Measurements from ENCODE around the gene PHLDA1. TPM values are rescaled to one million over a fixed set of nuclear protein-coding genes. Genes with fewer than 3 reads are reported as not detected.

PHLDA1 gene
- total RNA-seq, 2 donors from 2014 or later = 8.8 to 11.8 TPM

DNA sequence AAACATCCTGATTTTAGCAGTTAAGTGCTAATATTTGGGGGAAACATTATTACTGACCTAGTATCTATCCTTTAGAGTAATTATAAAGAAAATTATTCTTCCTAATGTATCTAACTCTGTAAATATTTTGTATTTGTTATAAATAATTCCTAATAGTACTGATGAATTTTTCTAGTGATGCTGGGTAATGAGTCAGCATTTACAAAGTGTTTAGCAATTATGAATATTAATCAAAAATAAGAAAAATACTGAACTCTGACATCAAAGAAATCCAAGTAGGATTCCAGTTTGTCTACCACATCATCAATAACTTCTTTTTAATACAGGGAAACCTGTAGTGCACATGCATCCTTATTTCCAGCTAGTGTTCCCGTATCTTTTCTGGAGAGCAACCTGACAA lies 43.9 kb upstream of the PHLDA1 start:
- Histone ChIP-seq H3K4me1 (replicated peaks) (no peaks in the 10 kb centered on the region), H3K9me3 (no peaks in the 10 kb centered on the region), H3K27me3 (replicated peaks; ENCODE audit: insufficient read depth) (no peaks in the 10 kb centered on the region), H3K36me3 (no peaks in the 10 kb centered on the region), H3K4me3 (no peak overlapping the region), H3K27ac (no peak overlapping the region)
- no peak for TF ChIP-seq POLR2AphosphoS5 (IDR thresholded peaks at IDR 0.05)
- no peak for TF ChIP-seq POLR2A (IDR thresholded peaks at IDR 0.05)
- no peak for TF ChIP-seq CTCF (IDR thresholded peaks at IDR 0.05)
- intact Hi-C loops (cut with DNase I) = no loop called here
- no peak for DNase-seq (ENCODE audit: low spot score)
- 88% methylated on average over 1 of the region's 1 CpG for WGBS

GRCh38 chr12:76074701-76075336 lies 43.2 kb upstream of the PHLDA1 start:
- Histone ChIP-seq H3K9me3 (no peaks in the 10 kb centered on the region), H3K36me3 (no peaks in the 10 kb centered on the region), H3K4me1 (replicated peaks) (no peaks in the 10 kb centered on the region), H3K27ac (no peak overlapping the region), H3K4me3 (no peak overlapping the region), H3K27me3 (replicated peaks; ENCODE audit: insufficient read depth) (no peaks in the 10 kb centered on the region)
- DNase-seq (ENCODE audit: low spot score) = no peak
- TF ChIP-seq CTCF (IDR thresholded peaks at IDR 0.05) = no peak
- no peak for TF ChIP-seq POLR2A (IDR thresholded peaks at IDR 0.05)
- no peak for TF ChIP-seq POLR2AphosphoS5 (IDR thresholded peaks at IDR 0.05)
- intact Hi-C loops (cut with DNase I) = no loop called here
- 78% methylated on average over 1 of the region's 1 CpG for WGBS

DNA sequence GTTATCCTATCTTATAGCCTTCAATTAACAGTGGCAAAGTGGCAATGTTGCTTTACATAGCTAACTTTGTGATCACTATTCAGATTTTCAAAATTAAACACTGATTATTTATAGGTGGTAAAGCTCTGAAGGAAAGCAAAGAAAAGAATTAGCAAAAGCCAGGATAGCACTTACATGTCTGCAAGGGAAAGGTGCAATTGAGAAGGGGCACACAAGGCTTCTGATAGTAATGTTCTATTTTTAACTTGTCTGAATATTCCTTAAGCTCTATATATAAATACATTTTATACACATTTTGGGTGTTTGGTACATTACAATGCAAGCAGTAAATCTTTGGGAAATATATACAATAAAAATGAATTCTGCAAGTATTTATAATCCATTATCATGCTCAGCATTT lies 42.0 kb upstream of the PHLDA1 start:
- H3K4me1 ChIP-seq (replicated peaks) = no peaks in the 10 kb centered on the region
- TF ChIP-seq POLR2AphosphoS5 (IDR thresholded peaks at IDR 0.05) = no peak
- TF ChIP-seq POLR2A (IDR thresholded peaks at IDR 0.05) = no peak
- no peak for TF ChIP-seq CTCF (IDR thresholded peaks at IDR 0.05)
- H3K36me3 ChIP-seq = no peaks in the 10 kb centered on the region
- no peaks in the 10 kb centered on the region for H3K27me3 ChIP-seq (replicated peaks; ENCODE audit: insufficient read depth)
- intact Hi-C loops (cut with DNase I) = no loop called here
- no peak overlapping the region for H3K4me3 ChIP-seq
- H3K27ac ChIP-seq = no peak overlapping the region
- no peaks in the 10 kb centered on the region for H3K9me3 ChIP-seq
- DNase-seq (ENCODE audit: low spot score) = no peak

DNA sequence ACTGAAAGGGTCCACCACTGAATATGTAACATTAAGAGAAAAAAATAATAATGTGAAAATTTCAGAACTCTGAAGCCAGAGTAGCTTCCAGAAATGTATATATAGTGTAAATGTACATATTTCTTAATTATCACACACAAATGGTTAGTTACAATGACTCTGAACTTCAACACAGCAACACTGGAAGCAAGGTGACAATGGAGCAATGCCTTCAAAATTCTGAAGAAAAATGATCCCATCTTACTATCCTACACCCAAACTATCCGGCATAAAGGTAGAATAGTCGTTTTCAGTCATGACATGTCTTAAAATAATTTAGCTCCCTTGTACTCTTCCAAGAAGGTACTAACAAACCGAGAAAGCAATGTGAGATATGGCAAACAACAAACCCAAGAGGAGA lies 41.0 kb upstream of the PHLDA1 start:
- H3K4me1 ChIP-seq (replicated peaks) = no peaks in the 10 kb centered on the region
- intact Hi-C loops (cut with DNase I) = no loop called here
- H3K9me3 ChIP-seq = no peaks in the 10 kb centered on the region
- no peaks in the 10 kb centered on the region for H3K36me3 ChIP-seq
- no peaks in the 10 kb centered on the region for H3K27me3 ChIP-seq (replicated peaks; ENCODE audit: insufficient read depth)
- H3K27ac ChIP-seq = no peak overlapping the region
- no peak for DNase-seq (ENCODE audit: low spot score)
- TF ChIP-seq POLR2A (IDR thresholded peaks at IDR 0.05) (no peak), POLR2AphosphoS5 (IDR thresholded peaks at IDR 0.05) (no peak), CTCF (IDR thresholded peaks at IDR 0.05) (no peak)
- H3K4me3 ChIP-seq = no peak overlapping the region
- WGBS = 94% methylated on average over 3 of the region's 3 CpGs

- no peak overlapping the region for H3K4me3 ChIP-seq
- H3K4me1 ChIP-seq (replicated peaks) = no peaks in the 10 kb centered on the region
- DNase-seq (ENCODE audit: low spot score) = no peak
- H3K27ac ChIP-seq = no peak overlapping the region
- no peaks in the 10 kb centered on the region for H3K36me3 ChIP-seq
- no peaks in the 10 kb centered on the region for H3K27me3 ChIP-seq (replicated peaks; ENCODE audit: insufficient read depth)
- no peak for TF ChIP-seq POLR2AphosphoS5 (IDR thresholded peaks at IDR 0.05)
- H3K9me3 ChIP-seq = no peaks in the 10 kb centered on the region
- intact Hi-C loops (cut with DNase I) = no loop called here
Observed at GRCh38 chr12:76069339-76069738, 37.8 kb upstream of the PHLDA1 start.

All from prostate gland (tissue), 2 donors.